GM21723 (cell line): ENCODE measurements around the gene PLA2G3.

Source experiments
- ATAC-seq: cut with Tn5 transposase; IDR thresholded peaks from one replicate; pipeline ENCODE4 v1.9.1; 2021; ENCODE audit warnings: mild to moderate bottlenecking, moderate library complexity; ENCODE audit not compliant: unreplicated experiment

PLA2G3 gene

DNA sequence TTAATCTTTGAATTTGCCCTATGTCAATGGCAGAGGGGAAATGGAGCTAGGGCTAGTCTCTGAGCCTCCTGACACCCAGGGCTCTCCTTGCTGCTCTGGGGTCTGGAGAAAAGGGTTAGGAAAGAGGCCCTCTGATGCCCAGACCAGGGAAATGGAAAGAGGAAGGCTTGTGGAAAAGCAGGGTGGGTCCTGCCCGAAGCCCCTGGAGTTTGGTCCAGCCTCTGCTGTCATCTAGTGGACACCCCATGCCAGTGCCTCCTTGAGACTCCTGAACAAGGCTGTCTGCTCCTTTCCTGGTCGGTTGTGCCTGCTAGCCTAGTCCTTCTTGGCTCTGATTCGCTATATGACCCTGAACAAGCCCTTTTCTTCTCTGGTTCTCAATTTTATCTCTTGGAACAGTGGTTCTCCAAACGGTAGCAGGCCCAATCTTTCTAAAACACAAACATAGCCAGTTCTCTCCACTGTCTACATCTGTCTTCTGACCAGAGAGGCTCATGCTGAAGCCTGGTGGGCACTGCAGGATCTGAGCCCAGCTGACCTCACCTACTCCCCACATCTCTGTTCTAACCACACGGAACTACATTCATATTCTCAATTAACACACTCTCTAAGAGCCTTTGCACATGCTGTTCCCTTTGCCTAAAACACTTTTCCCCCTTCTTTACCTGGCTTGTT, 8.8 kb upstream of the PLA2G3 start:
- ATAC-seq = no peak

DNA sequence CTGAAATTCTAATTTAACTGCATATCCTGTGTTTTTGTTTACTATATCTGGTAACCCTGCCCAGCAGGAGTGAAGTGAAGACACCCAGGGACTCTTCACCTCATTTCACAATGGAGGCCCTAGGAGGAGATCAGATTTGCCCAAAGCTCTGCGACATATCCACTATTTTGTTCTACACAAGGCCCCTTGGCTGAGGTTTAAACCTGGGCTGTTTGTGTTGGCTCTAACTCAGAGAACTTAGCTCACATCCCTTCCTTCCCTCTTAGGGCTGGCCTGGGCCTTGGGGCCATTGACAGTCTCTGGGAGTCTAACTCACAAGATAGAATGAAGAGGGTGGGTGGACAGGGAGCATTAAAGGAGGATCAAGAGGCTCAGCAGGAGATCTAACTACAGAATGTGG, 8.2 kb upstream of the PLA2G3 start:
- no peak for ATAC-seq

DNA sequence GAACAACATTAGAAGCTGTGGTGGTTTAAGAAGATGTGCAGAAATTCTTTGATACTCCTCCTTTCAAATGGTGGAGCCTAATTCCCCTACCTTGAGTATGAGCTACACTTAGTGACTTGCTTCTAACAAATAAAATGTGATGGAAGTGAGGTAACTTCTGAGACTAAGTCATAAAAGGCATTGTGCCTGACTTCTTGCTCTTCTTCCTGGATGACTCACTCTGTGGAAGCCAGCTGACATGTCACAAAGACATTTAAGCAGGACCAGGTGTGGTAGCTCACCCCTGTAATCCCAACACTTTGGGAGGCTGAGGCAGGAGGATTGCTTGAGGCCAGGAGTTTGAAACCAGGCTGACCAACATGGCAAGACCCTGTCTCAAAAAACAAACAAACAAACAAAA, 3.9 kb upstream of the PLA2G3 start:
- ATAC-seq = no peak

DNA sequence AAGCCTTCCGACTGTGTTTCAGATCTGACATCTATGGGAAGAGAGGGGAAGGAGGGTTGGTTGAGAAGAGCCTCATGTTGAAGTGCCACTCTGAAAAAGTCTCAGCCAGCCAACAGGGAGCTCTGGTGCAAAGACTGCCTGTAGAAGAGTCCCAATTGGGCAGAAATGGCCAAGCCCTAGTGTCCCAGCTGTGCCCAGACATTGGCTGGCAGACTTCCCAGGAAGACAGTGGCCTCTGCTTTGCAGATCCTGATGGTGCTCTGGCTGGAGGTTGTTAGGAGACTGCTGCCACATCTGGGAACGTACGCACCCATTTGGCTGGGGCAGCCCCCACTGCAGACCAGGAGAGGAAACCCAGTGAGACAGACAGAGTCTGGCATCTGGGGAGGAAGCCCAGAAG, 3.2 kb upstream of the PLA2G3 start:
- ATAC-seq = no peak

DNA sequence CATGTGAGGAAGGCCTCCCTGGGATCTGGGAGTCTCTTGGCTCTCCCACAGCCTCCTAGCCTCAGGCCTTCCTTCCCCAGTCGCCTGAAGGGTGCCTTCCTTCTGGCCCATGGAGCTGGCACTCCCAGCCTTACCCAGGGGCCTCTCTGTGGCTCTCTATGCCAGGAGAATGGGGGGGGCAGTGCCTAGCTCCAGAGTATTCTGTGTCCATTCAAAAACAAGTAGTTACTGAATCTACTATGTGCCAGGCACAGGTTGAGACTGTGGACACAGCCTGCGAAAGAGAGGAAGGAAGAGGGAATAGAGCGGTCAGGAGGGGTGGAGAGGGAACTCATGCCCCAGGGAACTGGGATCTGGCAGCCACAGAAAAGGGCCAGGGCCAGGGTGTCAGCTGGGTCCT, 2.7 kb upstream of the PLA2G3 start:
- no peak for ATAC-seq

DNA sequence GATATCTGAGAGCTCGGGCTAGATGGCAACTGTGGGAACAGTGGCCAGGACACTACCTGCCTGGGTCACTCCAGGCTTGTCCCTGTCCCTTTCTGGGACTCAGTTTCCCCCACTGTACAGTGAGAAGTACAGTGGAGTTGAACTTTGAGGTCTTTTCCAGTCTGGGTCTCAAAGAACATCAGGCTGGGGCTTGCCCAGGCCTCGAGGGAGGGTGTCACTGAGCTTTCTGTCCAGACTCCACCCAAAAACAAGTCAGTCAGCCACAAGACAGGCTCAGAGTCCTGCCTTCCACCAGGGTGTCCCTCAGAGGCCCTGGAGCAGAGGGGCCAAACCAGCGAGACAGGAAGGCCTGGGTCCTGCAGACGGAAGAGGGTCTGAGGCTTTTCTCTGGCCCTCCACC, 2.0 kb upstream of the PLA2G3 start:
- no peak for ATAC-seq

DNA sequence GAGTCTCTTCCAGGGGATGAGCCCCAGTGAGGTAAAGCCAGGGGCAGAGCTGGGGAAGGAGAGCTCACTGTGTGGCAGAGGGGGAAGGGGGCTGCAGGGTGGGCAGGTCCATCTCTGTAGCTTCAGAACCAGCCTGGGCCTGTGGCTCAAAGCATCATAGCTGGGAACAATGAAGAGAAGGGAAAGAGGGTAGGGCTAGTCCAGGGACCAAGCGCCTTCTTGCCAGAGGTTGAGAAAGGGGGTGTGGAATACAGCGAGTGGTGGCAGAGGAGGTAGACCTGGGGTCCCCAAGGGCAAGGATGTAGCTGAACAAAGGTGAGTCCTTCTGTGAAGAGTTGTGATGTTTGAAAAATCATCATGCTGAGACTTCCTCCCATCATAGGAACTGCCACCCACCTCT, 1.2 kb upstream of the PLA2G3 start:
- no peak for ATAC-seq

DNA sequence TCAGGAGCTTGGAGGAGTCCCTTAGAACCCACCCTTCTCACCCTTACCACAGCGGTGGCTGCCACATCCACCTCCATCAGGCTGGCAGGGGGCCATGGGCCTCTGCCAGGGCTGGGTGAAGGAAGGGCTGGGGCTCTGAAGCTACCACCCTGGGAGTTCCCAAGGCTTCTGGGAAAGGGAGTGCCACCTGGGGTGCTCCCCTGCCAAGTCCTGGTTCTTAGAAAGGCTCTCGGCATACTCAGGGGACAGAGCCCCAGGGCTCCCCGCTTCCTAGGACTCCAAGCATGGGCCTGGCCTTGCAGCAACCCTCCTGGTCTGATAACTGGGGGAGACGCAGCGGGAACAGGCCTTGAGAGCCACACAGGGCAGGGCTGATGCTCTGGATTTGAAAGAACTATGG, 438 bp upstream of the PLA2G3 start:
- ATAC-seq = no peak

DNA sequence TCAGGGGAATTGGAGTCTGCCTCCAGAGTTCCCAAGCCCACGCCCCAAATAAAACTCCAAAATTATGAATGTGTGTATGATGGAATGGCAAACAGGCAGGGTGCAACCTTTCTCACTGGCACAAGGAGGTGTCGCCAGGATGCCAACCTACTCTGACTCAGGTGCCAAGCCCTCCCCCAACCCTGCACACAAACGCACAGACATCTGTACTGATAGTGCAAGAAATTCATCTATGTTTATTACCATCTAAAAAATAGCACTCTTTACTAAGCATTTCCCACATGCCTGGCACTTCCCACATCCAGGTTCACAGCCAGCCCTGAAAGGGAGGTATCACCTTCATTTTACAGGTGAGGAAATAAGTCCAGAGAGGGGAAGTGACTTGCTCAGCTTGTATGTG, 1.2 kb downstream of the PLA2G3 start:
- ATAC-seq = no peak

DNA sequence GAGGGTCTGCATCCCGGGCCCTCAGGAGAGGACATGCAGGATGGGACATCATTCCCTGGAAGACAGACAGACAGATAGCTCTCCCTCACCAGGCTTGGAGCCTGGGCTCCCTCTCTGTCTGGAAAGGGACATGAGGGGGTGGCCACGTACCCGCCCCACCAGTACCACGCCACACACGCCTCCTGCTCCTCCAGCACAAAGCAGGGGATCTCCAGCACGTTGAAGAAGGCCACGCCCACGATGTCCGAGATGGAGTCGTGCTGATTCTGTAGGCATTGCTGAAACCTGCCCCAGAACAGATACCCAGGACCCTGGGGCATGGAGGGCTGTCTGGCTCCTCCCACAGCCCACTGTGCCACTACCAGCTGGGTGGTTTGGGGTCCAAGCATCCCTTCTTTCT, 2.2 kb downstream of the PLA2G3 start:
- no peak for ATAC-seq

DNA sequence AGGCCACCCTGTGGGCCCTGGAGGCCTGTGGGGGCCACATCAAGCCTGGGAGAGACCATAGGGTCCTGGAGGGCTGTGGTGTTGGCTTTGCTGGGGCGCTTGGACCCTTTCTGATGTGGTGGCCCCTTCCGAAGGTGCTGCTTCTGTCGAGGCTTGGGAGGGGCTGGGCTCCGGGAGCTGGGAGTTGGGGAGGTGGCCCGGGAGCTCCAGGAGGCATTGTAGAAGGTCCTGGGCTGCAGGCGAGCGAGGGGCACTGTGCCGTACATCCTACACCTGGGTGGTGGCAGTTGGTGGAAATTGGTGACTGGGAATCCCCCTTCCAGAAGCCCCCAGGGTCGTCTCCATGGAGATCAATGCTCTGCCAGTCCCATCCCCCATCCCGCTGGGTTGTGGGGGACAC, 2.6 kb downstream of the PLA2G3 start:
- ATAC-seq = no peak

DNA sequence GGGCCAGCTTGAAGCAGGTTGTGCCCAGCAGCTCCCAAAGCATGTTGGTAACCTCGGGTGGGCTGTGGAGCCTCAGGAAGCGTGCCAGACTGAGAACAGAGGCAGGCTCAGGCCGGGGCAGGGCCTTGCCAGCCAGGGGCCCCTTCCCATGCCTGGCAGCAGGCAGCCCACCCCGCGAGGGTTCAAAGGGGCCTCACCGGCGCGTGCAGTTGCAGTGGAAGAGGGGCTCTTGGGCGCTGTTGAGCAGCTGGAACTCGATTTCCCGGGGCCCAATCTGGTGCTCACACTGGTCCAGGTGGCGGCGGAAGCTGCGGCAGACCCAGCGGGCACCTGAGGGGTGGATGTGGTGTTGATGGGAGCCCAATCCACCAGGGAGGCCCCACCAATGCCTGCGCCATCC, 3.6 kb downstream of the PLA2G3 start:
- ATAC-seq = no peak

DNA sequence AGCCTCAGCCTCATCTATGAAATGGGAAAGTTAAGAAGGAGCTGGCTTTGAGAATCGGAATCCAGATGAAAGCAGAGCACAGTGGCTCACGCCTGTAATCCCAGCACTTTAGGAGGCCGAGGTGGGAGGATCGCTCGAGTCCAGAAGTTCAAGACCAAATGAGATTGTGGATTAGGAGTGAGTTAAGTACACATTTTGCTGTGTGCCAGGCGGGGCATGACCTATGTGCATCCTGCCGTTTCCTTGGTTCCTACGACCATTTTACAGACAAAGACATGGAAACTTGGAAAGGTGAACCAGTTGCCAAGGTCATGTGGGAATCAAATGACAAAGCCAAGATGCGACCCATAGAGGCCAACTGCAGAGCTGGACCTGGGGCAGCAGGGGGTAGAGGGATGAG, 4.2 kb downstream of the PLA2G3 start:
- ATAC-seq = no peak

DNA sequence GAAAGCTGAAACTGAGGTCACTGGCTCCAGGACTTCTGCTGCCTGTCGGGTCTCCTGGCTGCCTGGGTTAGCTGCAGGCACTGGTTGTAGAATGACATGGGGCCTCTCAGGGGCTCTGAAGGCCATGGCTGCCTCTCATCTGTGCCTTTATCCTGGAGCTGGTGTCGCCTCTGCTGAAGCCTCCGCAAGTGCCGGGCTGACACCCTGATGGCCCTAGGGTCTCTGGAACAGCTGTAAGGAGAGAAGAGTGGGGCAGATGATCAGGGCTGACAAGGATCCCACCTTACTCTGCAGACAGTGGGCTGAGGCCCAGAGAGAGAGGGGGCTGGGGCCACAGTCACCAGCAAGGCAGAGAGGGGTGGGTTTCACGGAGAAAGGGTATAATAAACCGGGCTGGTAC, 4.6 kb downstream of the PLA2G3 start:
- no peak for ATAC-seq

DNA sequence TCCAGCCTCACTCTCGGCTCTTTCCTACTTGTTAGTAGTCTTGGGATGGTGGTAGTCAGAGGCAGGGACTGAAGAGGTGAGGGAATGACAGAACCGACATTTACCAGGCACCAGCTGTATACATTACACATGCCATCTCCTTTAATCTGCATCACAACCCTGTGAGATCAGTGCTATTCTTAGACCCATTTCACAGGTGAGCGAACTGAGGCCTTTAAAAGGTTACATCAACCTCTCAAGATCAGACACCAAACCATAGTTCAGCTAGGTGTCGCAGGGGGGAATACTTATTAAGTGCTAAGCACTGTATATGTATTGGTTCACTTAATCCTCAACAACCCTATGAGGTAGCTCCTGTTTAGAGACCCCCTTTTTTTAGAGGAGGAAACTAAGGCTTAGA, 5.6 kb downstream of the PLA2G3 start:
- no peak for ATAC-seq

DNA sequence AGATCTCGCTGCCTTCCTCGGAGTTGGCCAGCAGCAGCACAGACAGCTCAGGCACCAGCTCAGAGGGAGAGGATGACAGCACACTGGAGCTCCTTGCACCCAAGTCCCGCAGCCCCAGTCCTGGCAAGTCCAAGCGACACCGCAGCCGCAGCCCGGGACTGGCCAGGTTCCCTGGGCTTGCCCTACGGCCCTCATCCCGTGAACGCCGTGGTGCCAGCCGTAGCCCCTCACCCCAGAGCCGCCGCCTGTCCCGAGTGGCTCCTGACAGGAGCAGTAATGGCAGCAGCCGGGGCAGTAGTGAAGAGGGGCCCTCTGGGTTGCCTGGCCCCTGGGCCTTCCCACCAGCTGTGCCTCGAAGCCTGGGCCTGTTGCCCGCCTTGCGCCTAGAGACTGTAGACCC, 6.4 kb downstream of the PLA2G3 start:
- no peak for ATAC-seq

DNA sequence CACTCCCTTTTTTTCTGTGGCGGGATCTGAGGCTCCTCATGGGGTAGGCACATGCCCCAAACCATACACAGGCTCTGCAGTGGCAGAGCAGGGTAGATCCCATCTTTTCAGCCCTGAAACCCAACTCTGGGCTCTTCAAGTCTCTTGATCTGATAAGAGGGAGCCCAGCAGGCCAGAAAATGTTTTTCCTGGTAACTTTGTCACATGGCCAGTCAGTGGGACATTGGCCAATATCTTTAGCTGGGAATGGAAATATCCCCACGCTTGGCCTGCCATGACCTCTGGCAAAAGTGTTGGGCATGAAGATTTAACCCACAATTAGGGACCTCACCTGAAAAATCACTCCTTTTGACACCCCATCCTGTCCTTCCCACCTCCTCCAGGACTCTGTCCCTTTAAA, 9.4 kb downstream of the PLA2G3 start:
- no peak for ATAC-seq

DNA sequence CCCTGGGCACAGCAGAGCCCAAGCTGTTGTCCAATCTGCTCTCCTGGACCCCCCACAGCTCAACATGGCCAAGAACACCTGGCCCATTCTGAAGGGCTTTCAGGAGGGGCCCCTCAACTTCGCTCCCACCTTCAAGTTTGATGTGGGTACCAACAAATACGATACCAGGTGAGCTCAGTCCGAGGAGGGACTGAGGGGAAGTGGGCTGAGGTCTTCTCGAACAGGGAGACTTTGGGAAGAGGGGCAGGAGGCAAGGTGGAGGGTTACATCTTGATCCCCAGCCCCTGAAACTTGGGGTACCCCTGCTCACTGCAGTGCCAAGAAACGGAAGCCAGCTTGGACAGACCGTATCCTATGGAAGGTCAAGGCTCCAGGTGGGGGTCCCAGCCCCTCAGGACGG, 12.2 kb downstream of the PLA2G3 start:
- no peak for ATAC-seq

DNA sequence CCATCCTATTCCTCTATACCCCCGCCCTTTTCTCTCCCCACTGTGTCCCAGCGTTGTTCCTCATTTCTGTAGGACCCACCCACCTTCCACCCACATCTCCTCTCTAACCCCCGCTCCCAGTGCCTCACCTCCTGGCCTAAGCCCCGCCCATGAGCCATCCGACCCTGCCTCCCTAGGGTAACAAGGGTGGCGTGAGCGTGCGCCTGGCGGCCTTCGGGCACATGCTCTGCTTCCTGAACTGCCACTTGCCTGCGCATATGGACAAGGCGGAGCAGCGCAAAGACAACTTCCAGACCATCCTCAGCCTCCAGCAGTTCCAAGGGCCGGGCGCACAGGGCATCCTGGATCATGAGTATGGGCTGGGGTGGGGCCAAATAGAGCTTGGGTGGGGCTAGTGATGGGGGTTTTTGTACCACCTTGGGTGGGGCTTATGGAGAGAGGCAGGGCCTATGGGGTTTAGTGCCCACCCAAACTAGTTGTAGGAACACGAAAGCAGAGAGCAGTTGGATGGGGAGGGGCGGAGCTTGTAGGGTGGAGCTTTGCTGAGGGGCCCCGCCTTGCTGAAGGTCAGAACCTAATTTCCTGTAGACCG, 13.0 kb downstream of the PLA2G3 start:
- no peak for ATAC-seq

DNA sequence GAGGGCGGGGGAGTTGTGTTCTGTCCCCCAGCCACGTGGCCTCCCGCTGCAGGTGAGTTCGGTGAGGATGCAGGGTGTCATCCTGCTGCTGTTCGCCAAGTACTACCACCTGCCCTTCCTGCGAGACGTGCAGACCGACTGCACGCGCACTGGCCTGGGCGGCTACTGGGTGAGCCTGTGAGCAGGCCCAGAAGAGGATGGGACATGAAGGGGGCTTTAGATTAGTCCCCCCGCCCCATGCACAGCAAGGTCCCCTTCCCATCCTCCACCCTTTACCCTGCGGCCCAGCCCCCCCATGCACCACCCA, 13.5 kb downstream of the PLA2G3 start:
- ATAC-seq = no peak

DNA sequence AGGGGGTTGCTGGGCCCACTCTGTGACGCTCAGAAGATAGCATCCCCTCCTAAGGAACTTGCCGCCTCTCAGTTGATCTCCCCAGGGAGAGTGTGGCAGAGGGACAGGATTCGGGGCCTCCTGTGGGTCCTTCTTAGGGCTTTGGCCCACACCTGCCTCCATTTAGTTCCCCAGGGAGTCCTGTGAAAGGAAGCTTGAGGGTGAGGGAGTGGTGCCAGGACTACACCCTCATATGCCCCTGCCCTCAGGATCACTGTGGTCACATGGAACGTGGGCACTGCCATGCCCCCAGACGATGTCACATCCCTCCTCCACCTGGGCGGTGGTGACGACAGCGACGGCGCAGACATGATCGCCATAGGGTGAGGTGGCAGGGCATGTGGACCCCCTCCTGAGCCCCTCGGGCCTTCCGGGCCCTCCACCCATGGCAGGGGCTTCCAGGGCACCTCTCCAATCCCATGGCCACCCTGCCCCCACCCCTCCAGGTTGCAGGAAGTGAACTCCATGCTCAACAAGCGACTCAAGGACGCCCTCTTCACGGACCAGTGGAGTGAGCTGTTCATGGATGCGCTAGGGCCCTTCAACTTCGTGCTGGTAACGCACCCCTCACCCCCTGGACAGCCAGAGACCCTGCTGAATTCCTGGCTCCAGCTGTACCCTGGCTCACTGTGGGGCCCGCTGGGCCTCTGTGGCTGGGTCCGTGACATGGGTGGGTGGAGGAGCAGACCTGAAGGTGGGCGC, 14.0 kb downstream of the PLA2G3 start:
- ATAC-seq = no peak

DNA sequence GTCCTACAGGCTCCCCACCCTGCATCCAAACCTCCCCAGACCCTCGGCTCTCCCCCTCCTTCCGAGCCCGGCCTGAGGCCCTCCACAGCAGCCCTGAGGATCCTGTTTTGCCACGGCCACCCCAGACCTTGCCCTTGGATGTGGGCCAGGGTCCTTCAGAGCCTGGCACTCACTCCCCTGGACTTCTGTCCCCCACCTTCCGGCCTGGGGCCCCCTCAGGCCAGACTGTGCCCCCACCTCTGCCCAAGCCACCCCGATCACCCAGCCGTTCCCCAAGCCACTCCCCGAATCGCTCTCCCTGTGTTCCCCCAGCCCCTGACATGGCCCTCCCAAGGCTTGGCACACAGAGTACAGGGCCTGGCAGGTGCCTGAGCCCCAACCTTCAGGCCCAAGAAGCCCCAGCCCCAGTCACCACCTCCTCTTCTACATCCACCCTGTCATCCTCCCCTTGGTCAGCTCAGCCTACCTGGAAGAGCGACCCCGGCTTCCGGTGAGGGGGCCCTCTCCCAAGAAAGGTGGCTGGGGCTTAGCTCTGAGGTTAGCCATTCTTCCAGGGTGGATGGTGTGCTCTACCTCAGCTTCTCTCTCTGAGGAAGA, 14.7 kb downstream of the PLA2G3 start:
- ATAC-seq = no peak
